DMS79 (cell line): ENCODE measurements around the gene PPAT.
"Not testable (repeated sequence)": the region's sequence is repeated elsewhere in the genome, so short reads cannot be mapped to it uniquely, and the experiment has no call there.

Experiments
- DNase-seq: peaks from one replicate; lab custom pipeline; 2025; lab: John Stamatoyannopoulos, UW

The PPAT gene

GRCh38 chr4:56435140-56435926 is at the start of gene PPAT:
TSS of gene PPAT (minus strand) at chr4:56435615. CDS start at chr4:56435477, 138 bp downstream.
- peak; percentile 92 for DNase-seq

GRCh38 chr4:56480691-56481090 is 45.3 kb upstream of the PPAT start:
- no peak for DNase-seq

- DNase-seq, result no peak
These were observed 41.8 kb upstream of the PPAT start for GRCh38 chr4:56477192-56477702.

GRCh38 chr4:56475917-56476316 is 40.5 kb upstream of the PPAT start:
- no peak for DNase-seq

- no peak for DNase-seq
These were observed 34.2 kb upstream of the PPAT start for GRCh38 chr4:56469489-56470210.

- DNase-seq, result peak; percentile 65
These were observed 32.6 kb upstream of the PPAT start for GRCh38 chr4:56468097-56468422.

GRCh38 chr4:56467284-56468096 is 32.1 kb upstream of the PPAT start, which contains the start of gene SRP72:
TSS of gene SRP72 (plus strand) at chr4:56467617. CDS start at chr4:56467636, 19 bp downstream.
- DNase-seq, result peak; percentile 80

- DNase-seq, result no peak
These were observed 31.5 kb upstream of the PPAT start for GRCh38 chr4:56466910-56467283.

GRCh38 chr4:56466296-56466761 is 30.9 kb upstream of the PPAT start:
- not testable (repeated sequence) for DNase-seq

- no peak for DNase-seq
These were observed 30.3 kb upstream of the PPAT start for GRCh38 chr4:56465599-56466295.

GRCh38 chr4:56464581-56464980 is 29.2 kb upstream of the PPAT start:
- DNase-seq, result no peak

- DNase-seq, result no peak
These were observed 28.3 kb upstream of the PPAT start for GRCh38 chr4:56463711-56464110.

GRCh38 chr4:56462157-56462556 is 26.7 kb upstream of the PPAT start:
- DNase-seq, result no peak

- no peak for DNase-seq
These were observed 24.7 kb upstream of the PPAT start for GRCh38 chr4:56460085-56460484.

- no peak for DNase-seq
These were observed 14.9 kb upstream of the PPAT start for GRCh38 chr4:56450342-56450741.

GRCh38 chr4:56449475-56449874 is 14.1 kb upstream of the PPAT start:
- DNase-seq, result not testable (repeated sequence)

GRCh38 chr4:56448301-56448700 is 12.9 kb upstream of the PPAT start:
- no peak for DNase-seq

GRCh38 chr4:56445699-56446098 is 10.3 kb upstream of the PPAT start:
- no peak for DNase-seq

GRCh38 chr4:56444719-56445118 is 9.3 kb upstream of the PPAT start:
- DNase-seq, result no peak

- DNase-seq, result no peak
These were observed 5.6 kb upstream of the PPAT start for GRCh38 chr4:56440983-56441382.

GRCh38 chr4:56438766-56439165 is 3.4 kb upstream of the PPAT start:
- no peak for DNase-seq
